Activated CD8-positive, alpha-beta T cell treated with anti-CD3 and anti-CD28 coated beads for 36 hours (primary cell): ENCODE results near the gene HTR2B. TPM values are rescaled to one million over a fixed set of nuclear protein-coding genes. Genes with fewer than 3 reads are reported as not detected.

Experiments
- ATAC-seq: fragments of 200-7000 bp; cut with Tn5 transposase; one replicate; pipeline ENCODE4 v1.10.0; 2021; ENCODE audit warnings: mild to moderate bottlenecking, moderate library complexity
- CTCF ChIA-PET: fragments of 350-600 bp; sonication (Branson Sonifier 250); formaldehyde crosslinking; loops from one replicate; lab custom pipeline; 2021; ENCODE audit warnings: antibody characterized with exemption; lab: Charles Lee
- POLR2A ChIA-PET: fragments of 350-600 bp; sonication (Branson Sonifier 250); formaldehyde crosslinking; loops from one replicate; lab custom pipeline; 2021; ENCODE audit warnings: antibody characterized with exemption; lab: Charles Lee
- DNase-seq: peaks from one replicate; pipeline ENCODE4 v3.0.0-alpha.2; 2020
- H3K27ac Mint-ChIP-seq: one replicate; pipeline ENCODE4 v1.8.0; 2021; ENCODE audit warnings: mild to moderate bottlenecking, mixed read lengths
- H3K27me3 Mint-ChIP-seq: one replicate; pipeline ENCODE4 v1.8.0; 2021; ENCODE audit warnings: mixed read lengths
- H3K36me3 Mint-ChIP-seq: one replicate; pipeline ENCODE4 v1.8.0; 2021; ENCODE audit warnings: low read depth, mixed read lengths
- H3K4me1 Mint-ChIP-seq: one replicate; pipeline ENCODE4 v1.8.0; 2021; ENCODE audit warnings: low read depth, mixed read lengths
- H3K4me3 Mint-ChIP-seq: one replicate; pipeline ENCODE4 v1.8.0; 2021; ENCODE audit warnings: mild to moderate bottlenecking, moderate library complexity, mixed read lengths
- H3K9me3 Mint-ChIP-seq: one replicate; pipeline ENCODE4 v1.8.0; 2021; ENCODE audit warnings: mixed read lengths
- intact Hi-C: fragments of 100-400 bp; cut with micrococcal nuclease; formaldehyde crosslinking; loops from one replicate; pipeline ENCODE4 v1.10.0; 2022
- total RNA-seq, 2 experiments: library from RNA; stranded (reverse); gene quantifications; one replicate each; pipeline ENCODE4 v1.2.3, GENCODE V29; 2021
- TF ChIP-seq, protein P1 (sequence below): fragments of 200-600 bp; IDR thresholded peaks from one replicate; pipeline ENCODE4 v1.8.0; 2022; ENCODE audit warnings: antibody characterized with exemption, mild to moderate bottlenecking

The HTR2B gene
- total RNA-seq, 2 experiments from 2014 or later: not detected

DNA sequence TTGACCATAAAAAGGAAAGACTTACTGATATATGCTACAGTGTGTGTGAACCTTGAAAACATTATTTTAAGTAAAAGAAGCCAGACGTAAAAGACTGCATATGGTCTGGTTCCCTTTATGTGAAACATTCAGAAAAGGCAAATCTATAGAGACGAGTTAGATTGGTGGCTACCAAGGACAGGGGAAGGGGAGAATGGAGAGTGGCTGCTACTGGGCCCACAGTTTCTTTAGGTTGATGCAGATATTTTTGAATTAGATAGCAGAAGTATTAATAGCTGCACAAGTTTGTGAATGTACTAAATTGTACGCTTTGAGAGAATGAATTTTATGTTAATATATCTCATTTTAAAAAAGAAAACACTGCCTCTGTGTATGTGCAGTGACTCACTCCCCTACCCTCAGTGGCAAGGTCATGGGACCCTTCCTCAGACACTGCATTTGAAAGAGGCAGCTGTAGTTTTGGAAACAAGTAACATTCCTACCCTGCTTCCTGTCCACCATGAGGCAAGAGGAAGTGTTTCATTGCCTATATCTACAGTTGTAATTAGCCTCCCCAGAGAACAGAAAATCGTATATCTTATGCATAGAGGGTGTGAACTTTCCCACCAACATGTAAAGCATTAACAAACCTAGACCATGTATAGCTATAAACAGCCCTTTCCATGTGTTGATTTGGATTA, 43.8 kb upstream of the HTR2B start:
- Mint-ChIP-seq H3K36me3 (peaks cover 56% of the 10 kb centered on the region), H3K27ac (peak overlapping the region; percentile 74), H3K27me3 (no peaks in the 10 kb centered on the region), H3K4me1 (peaks cover 25% of the 10 kb centered on the region), H3K9me3 (no peaks in the 10 kb centered on the region), H3K4me3 (no peak overlapping the region)
- CTCF ChIA-PET: interaction anchor here (1.5 kb wide), 1 partner anchor 11 kb away, joined by 3 read pairs; no protein-coding TSS in a partner anchor
- ATAC-seq (no peak), DNase-seq (no peak)
- intact Hi-C loops: no loop called here
- TF ChIP-seq, protein P1, sequence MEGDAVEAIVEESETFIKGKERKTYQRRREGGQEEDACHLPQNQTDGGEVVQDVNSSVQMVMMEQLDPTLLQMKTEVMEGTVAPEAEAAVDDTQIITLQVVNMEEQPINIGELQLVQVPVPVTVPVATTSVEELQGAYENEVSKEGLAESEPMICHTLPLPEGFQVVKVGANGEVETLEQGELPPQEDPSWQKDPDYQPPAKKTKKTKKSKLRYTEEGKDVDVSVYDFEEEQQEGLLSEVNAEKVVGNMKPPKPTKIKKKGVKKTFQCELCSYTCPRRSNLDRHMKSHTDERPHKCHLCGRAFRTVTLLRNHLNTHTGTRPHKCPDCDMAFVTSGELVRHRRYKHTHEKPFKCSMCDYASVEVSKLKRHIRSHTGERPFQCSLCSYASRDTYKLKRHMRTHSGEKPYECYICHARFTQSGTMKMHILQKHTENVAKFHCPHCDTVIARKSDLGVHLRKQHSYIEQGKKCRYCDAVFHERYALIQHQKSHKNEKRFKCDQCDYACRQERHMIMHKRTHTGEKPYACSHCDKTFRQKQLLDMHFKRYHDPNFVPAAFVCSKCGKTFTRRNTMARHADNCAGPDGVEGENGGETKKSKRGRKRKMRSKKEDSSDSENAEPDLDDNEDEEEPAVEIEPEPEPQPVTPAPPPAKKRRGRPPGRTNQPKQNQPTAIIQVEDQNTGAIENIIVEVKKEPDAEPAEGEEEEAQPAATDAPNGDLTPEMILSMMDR: no peak
- POLR2A ChIA-PET: interaction anchor here (1.6 kb wide), 1 partner anchor 32 kb away, joined by 3 read pairs; no protein-coding TSS in a partner anchor

DNA sequence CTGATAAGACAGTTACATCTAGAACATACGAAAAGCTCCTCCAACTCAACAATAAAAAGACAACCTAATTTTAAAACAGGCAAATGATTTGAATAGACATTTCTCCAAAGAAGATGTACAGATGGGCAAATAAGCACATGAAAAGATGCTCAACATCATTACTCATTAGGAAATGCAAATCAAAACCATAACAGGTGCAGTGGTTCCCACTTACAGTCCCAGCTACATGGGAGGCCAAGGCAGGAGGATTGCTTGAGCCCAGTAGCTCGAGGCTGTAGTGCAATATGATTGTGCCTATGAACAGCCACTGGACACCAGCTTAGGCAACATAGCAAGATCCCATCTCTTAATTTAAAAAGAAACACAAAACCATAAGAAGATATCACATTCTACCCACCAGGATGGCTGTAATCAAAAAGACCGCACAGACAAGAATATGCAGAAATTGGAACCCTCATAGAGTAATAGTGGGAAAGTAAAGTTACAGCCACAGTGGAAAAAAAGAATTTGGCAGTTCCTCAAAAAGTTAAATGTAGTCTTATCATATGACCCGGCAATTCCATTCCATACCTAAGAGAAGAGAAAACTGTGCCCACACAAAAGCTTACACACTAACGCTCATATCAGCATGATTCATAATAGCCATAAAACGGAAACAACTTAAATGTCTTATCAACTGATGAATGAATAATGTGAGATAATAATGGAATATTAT, 43.1 kb upstream of the HTR2B start:
- TF ChIP-seq, protein P1: no peak
- intact Hi-C loops: no loop called here
- CTCF ChIA-PET: interaction anchor here (0.7 to 1.5 kb wide), 4 partner anchors 10 to 64 kb away, joined by 3 read pairs; no protein-coding TSS in a partner anchor
- POLR2A ChIA-PET: interaction anchor here (1.6 kb wide), 1 partner anchor 32 kb away, joined by 3 read pairs; no protein-coding TSS in a partner anchor
- H3K4me3 Mint-ChIP-seq: no peak overlapping the region
- H3K4me1 Mint-ChIP-seq: peaks cover 27% of the 10 kb centered on the region
- ATAC-seq (peak; percentile 45), DNase-seq (no peak)
- H3K27me3 Mint-ChIP-seq: no peaks in the 10 kb centered on the region
- peak overlapping the region; percentile 74 for H3K27ac Mint-ChIP-seq
- peaks cover 62% of the 10 kb centered on the region for H3K36me3 Mint-ChIP-seq
- H3K9me3 Mint-ChIP-seq: no peaks in the 10 kb centered on the region

GRCh38 chr2:231163414-231164095, 38.7 kb upstream of the HTR2B start:
- ATAC-seq (no peak), DNase-seq (no peak)
- ChIA-PET CTCF (no interaction called here), POLR2A (no interaction called here)
- H3K4me1 Mint-ChIP-seq: peaks cover 46% of the 10 kb centered on the region
- no peaks in the 10 kb centered on the region for H3K27me3 Mint-ChIP-seq
- H3K36me3 Mint-ChIP-seq: peaks cover 54% of the 10 kb centered on the region
- TF ChIP-seq, protein P1: no peak
- no peaks in the 10 kb centered on the region for H3K9me3 Mint-ChIP-seq
- intact Hi-C loops: no loop called here
- peak overlapping the region; percentile 11 for H3K27ac Mint-ChIP-seq
- no peak overlapping the region for H3K4me3 Mint-ChIP-seq

- H3K4me1 Mint-ChIP-seq: peaks cover 40% of the 10 kb centered on the region
- DNase-seq (no peak), ATAC-seq (no peak)
- no peaks in the 10 kb centered on the region for H3K27me3 Mint-ChIP-seq
- ChIA-PET POLR2A (no interaction called here), CTCF (no interaction called here)
- TF ChIP-seq, protein P1: no peak
- H3K4me3 Mint-ChIP-seq: no peak overlapping the region
- intact Hi-C loops: no loop called here
- H3K36me3 Mint-ChIP-seq: peaks cover 49% of the 10 kb centered on the region
- H3K27ac Mint-ChIP-seq: peak overlapping the region; percentile 11
- no peaks in the 10 kb centered on the region for H3K9me3 Mint-ChIP-seq
These were observed 38.2 kb upstream of the HTR2B start for GRCh38 chr2:231163011-231163410.
